WI38 (cell line): ENCODE measurements around the gene DCAF15.
A peak's percentile ranks its signal among the peaks of the same experiment; 100 is the strongest.

Source experiments
- H3K4me3 ChIP-seq: 2 replicates; pipeline ENCODE4 v1.5.1; 2011; ENCODE audit warnings: low read depth, mild to moderate bottlenecking, control low read depth, low read length
- CTCF ChIP-seq: IDR thresholded peaks from 2 replicates; pipeline ENCODE4 v1.5.1; 2012; ENCODE audit warnings: low read depth, mild to moderate bottlenecking, control low read depth, low read length

DCAF15 gene

GRCh38 chr19:13999085-13999484 is 46.8 kb downstream of the DCAF15 start:
- no peak overlapping the region for H3K4me3 ChIP-seq
- no peak for TF ChIP-seq CTCF

GRCh38 chr19:14000691-14001375 is 48.5 kb downstream of the DCAF15 start:
- no peak for TF ChIP-seq CTCF
- H3K4me3 ChIP-seq: no peak overlapping the region

- H3K4me3 ChIP-seq: no peak overlapping the region
Observed at GRCh38 chr19:14002571-14003250, 50.4 kb downstream of the DCAF15 start.

GRCh38 chr19:14003251-14004055 is 51.1 kb downstream of the DCAF15 start:
- TF ChIP-seq CTCF: no peak
- no peak overlapping the region for H3K4me3 ChIP-seq

More at GRCh38 chr19:14002571-14003250, 50.4 kb downstream of the DCAF15 start:
- no peak for TF ChIP-seq CTCF

- no peak for TF ChIP-seq CTCF
- H3K4me3 ChIP-seq: no peak overlapping the region
Observed at GRCh38 chr19:14004619-14005348, 52.5 kb downstream of the DCAF15 start.

GRCh38 chr19:14005349-14006084 is 53.2 kb downstream of the DCAF15 start:
- no peak for TF ChIP-seq CTCF
- peak overlapping the region; percentile 68 for H3K4me3 ChIP-seq
